Measurements from ENCODE around the gene TMEM240.
"Not testable (repeated sequence)": the region's sequence is repeated elsewhere in the genome, so short reads cannot be mapped to it uniquely, and the experiment has no call there.

TMEM240 gene

DNA sequence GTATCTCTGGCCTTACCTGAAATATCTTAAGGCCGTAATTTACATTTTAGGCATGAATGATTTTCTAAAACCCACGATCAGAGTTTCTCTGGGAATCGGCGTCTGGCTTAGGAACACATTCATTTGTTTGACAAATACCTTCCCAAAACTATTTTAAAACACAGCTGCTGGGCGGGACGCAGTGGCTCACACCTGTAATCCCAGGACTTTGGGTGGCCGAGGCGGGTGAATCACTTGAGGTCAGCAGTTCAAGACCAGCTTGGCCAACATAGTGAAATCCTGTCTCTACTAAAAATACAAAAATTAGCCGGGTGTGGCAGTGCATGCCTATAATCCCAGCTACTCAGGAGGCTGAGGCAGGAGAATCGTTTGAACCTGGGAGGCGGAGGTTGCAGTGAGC lies 16.5 kb upstream of the TMEM240 start:
- not testable (repeated sequence) for DNase-seq

- no peak for DNase-seq
Measured at GRCh38 chr1:1556505-1556904, 16.1 kb upstream of the TMEM240 start.

DNA sequence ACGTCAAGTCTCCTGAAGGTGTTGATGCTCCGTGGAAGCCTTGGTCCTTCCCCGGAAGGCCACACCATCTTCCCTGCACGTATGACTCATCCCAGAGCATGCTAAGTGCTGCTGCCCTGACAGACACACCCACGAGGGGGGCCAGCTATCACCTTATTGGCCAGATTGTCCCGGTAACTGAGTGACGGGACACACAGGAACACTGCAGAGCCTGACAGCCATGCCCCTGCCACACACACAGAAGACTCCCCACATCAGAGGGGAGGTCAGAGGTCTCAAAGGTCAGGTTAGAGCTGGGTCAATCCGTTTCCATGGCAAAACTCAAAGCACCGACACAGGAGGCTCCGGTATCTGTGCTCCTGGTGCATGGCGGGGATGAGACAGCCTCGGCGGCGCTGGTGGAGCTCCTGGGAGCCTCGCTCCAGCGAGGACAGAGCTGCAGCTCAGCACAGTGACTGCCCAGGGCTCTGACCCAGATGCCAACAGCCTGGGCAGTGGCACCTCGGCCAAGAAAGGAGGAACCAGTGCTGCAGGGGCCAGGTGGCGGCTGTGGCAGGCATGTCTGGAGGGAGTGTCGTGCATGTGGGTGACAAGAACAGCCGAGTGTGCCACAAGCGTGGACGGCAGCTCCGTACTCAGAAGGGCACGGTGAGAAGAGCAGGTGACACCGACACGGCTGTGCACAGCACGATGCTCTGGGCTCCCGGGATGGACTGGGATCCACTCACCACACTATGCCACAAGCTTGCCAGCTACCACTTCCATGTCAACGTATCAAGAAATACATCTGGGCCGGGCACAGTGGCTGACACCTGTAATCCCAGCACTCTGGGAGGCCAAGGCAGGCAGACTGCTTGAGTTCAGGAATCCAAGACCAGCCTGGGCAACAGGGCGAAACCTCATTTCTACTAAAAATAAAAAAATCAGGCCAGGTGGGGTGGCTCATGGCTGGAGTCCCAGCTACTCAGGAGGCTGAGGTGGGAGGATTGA lies 14.8 kb upstream of the TMEM240 start:
- DNase-seq, result peak in 1 of 2 experiments; percentile 17

- DNase-seq, result no peak
Measured at GRCh38 chr1:1554550-1554925, 14.1 kb upstream of the TMEM240 start.

GRCh38 chr1:1553821-1554494 lies 13.5 kb upstream of the TMEM240 start:
- no peak for DNase-seq

DNA sequence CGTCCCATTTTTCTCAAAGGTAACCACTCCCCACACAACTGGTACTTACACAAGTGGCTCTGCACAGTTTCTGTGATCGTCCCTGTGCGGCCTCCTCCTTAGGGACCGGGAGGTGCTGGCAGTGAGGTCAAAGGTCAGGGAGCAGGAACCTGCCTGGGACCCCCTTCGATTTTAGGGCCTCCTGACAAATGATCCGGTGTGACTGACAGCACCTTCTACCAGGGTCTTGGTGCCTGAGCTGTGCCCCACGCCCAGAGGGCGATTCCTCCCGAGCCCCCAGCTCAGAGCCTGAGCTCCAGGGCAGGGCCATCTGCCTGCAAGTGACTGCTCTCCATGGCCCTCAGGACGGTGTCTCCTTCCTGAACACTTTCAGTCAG lies 11.8 kb upstream of the TMEM240 start:
- DNase-seq, result no peak

GRCh38 chr1:1551524-1552262 lies 11.3 kb upstream of the TMEM240 start:
- no peak for DNase-seq

GRCh38 chr1:1550591-1551432 lies 10.4 kb upstream of the TMEM240 start:
- no peak for DNase-seq

GRCh38 chr1:1550087-1550486 lies 9.7 kb upstream of the TMEM240 start:
- DNase-seq, result no peak

DNA sequence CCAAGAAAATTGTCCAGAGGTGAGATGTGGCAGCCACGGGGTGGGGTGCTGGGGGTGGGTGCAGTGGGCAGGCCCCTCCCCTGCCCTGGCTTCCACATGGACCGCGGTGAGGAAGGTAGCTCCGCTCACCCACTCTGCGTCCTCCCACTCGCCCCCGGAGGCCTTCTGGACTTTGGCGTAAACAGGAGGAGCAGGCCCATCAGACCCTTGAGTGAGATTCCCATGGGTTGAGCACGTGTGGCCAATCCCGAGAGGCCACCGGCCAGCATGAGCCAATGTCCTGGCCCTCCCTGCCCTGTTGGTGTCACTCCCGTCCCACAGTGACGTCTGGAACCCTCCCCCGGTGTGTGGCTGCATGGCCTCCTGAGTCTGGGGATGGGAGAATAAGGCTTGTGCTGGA lies 8.2 kb upstream of the TMEM240 start:
- no peak for DNase-seq

GRCh38 chr1:1547476-1547875 lies 7.1 kb upstream of the TMEM240 start:
- no peak for DNase-seq

DNA sequence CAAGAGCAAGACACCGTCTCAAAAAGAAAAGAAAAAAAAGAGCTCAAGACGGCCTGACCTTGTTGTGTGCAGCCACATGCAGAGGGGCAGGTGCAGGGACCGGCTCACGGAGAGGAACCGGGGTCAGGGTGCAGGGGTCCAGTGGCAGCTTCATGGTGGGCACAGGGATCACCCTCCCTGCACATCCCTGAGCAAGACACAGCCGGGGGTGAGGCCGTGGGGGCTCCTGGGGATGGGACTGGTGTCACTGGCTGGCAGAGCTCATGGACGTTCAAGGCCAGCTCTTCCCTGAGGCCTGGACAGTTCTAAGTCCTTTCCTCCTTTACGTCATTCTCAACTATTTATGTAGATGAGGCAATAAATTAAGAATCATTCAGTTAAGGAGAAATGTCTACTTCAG lies 6.6 kb upstream of the TMEM240 start:
- no peak for DNase-seq

GRCh38 chr1:1545946-1546737 lies 5.7 kb upstream of the TMEM240 start:
- no peak for DNase-seq

DNA sequence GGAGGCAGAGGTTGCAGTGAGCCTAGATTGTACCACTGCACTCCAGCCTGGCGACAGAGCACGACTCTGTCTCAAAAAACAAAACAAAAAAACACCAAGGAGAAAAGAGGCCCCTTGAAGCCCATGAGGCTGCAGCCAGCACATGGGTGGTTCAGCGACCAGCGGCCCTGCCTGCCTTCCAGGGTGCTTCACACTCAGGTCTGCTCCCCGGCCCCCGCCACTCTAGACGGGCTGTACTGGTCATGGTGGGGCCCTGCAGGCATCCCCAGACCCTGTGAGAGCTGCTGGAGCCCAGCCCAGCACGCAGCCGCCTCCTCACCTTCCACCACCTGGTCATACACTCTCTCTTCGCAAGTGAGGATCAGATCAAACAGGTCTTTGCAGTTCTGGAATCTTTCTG lies 4.1 kb upstream of the TMEM240 start:
- no peak for DNase-seq

DNA sequence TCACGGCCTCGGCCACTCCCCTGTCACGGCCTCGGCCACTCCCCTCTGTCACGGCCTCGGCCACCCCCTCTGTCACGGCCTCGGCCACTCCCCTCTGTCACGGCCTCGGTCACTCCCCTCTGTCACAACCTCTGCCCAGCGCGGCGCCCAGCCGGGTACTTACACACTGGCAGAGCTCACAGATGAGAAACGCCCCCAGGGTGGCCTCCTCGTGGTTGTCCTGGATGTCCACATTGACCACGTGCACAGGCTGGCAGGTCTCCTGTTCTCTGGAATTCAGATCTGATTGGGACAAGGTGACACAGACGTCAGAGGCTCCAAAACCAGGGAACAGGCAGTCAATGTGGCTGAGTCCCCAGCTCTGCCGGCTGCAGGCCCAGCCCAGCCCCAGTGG lies 3.3 kb upstream of the TMEM240 start:
- DNase-seq, result no peak

GRCh38 chr1:1542766-1543705 lies 2.6 kb upstream of the TMEM240 start:
- no peak for DNase-seq

DNA sequence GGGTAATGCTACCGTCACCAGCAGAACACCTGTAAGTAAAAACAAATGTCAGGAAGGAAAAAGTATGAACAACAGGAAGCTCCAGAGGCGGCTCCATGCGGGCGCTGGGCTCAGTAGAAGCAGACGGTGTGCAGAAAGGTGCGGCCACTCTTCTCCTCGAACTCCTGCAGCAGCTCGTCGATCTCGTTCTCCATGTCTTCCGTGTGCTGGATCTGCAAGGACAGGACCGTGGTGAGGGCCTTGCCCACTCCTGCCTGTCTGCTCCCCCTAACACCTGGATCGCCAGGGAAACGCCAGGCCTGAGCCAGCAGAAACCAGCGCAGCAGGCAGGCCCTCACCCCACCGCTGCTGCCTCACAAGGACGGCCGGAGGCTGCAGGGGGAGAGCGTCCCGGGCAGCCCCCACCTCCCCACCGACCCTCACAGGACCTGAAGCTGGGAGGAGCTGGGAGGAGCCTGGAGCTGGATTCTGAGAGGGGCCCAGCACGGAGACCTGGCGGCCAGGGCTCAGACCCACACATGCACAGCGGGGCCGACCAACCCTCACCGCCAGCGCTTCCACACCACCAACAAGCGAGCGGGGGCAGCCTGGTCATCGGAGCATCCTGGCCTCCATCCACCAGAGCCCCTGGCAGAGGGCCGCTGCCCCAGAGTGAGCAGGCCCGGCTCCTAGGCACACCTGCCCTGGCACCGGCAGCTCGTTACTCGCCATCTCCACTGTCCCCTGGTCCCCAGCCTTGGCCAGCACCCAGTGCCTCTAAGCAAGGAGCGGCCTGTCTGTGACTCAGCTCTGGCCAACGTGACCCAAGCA lies 1.7 kb upstream of the TMEM240 start:
- DNase-seq, result no peak

- no peak for DNase-seq
Measured at GRCh38 chr1:1540818-1541628, 599 bp upstream of the TMEM240 start.

Data from cerebellar nuclear complex (tissue), 1 donor.